ENCODE data around the gene HSD11B2.
A peak's percentile ranks its signal among the peaks of the same experiment; 100 is the strongest.

DNA sequence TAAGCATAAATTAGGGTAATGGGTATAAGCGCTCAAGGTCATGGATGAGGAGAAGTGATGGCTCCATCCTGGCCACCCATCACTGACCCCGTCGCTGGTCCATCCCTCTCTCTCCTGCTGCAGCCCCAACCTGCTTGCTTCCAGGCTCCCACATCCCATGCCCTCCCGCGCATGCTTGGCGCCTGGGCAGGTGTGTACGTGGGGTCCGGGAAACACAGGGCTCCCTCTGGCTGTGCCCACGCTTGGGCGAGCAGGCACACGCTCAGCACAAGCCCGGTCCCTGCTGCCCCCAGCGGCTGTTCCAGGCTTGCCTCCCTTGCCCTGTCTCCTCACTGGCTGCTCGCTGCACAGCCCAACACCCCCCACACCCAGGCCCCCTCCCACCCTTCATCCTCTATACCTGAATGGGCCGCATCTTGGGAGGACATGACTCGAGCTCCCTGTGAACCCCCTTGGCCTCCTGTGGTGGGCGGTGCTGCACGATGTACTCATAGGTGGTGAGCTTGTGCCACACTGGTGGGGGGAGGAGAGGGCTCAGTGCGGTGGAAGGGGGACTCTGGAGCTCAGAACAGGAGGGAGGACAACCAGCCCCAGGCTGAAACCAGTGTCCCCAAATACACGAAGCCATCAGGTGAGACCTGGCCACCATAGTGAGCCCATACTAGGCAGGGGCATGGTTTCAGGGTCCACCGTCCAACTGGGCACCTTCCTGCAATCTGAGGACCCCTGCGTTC is 32.9 kb upstream of the HSD11B2 start:
- TF ChIP-seq, protein P1, sequence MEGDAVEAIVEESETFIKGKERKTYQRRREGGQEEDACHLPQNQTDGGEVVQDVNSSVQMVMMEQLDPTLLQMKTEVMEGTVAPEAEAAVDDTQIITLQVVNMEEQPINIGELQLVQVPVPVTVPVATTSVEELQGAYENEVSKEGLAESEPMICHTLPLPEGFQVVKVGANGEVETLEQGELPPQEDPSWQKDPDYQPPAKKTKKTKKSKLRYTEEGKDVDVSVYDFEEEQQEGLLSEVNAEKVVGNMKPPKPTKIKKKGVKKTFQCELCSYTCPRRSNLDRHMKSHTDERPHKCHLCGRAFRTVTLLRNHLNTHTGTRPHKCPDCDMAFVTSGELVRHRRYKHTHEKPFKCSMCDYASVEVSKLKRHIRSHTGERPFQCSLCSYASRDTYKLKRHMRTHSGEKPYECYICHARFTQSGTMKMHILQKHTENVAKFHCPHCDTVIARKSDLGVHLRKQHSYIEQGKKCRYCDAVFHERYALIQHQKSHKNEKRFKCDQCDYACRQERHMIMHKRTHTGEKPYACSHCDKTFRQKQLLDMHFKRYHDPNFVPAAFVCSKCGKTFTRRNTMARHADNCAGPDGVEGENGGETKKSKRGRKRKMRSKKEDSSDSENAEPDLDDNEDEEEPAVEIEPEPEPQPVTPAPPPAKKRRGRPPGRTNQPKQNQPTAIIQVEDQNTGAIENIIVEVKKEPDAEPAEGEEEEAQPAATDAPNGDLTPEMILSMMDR (IDR thresholded peaks at IDR 0.05): peak in 2 of 4 experiments; percentile 19 to 48
- TF ChIP-seq POLR2A (IDR thresholded peaks at IDR 0.05) (no peak), POLR2AphosphoS5 (IDR thresholded peaks at IDR 0.05) (no peak)

Measured in prostate gland (tissue), 2 donors.